Heart left ventricle (tissue), 13 donors: Measurements from ENCODE around the gene CASZ1.

Experiments used
- POLR2A ChIP-seq, 2 donors: fragments of 450-650 bp; IDR thresholded peaks; one replicate each; pipeline ENCODE4 v1.6.1; 2017; ENCODE audit warnings: antibody characterized with exemption in 2 of 2, mild to moderate bottlenecking in 2 of 2, moderate library complexity in 2 of 2
- TF ChIP-seq, protein P1 (sequence below), 12 donors: fragments of 200-600 bp; sonication (generic) in 4 of 12; IDR thresholded peaks; one replicate each; pipeline versions ENCODE4 v1.5.0 to v1.8.0; 2018 to 2022; ENCODE audit warnings: antibody characterized with exemption in 12 of 12, mild to moderate bottlenecking in 5 of 12
- donor health status: ischemic (EF 13 %, LVEDD 7.1; RV severe dilation, severe dysfunction).
- donor health status: DM: no; HTN: yes; CAD: no.
- donor health status: DM: no; HTN: no; CAD: no.
- donor health status: ischemic (EF 25% LVEDD 6.9; RV normal size, moderate dysfunction).
- donor health status: ischemic (EF 25% LVEDD 5.7; RV mildly dilated, moderate dysfunction).
- donor health status: ischemic (EF 35%, LVEDD 5.7; RV mildly dilated, moderate dysfunction).
- donor health status: nonischemic (EF 11% LVEDD 7.7; RV severe dilation, severe dysfunction).
- donor health status: DM: yes; HTN: yes; CAD: no.
- donor health status: PGD.
- donor health status: ischemic (EF 29% LVEDD 5.4; RV normal size, mild dysfunction).
- donor health status: nonischemic (EF 23%, LVEDD 6.1; RV moderate dilation, normal function).

DNA sequence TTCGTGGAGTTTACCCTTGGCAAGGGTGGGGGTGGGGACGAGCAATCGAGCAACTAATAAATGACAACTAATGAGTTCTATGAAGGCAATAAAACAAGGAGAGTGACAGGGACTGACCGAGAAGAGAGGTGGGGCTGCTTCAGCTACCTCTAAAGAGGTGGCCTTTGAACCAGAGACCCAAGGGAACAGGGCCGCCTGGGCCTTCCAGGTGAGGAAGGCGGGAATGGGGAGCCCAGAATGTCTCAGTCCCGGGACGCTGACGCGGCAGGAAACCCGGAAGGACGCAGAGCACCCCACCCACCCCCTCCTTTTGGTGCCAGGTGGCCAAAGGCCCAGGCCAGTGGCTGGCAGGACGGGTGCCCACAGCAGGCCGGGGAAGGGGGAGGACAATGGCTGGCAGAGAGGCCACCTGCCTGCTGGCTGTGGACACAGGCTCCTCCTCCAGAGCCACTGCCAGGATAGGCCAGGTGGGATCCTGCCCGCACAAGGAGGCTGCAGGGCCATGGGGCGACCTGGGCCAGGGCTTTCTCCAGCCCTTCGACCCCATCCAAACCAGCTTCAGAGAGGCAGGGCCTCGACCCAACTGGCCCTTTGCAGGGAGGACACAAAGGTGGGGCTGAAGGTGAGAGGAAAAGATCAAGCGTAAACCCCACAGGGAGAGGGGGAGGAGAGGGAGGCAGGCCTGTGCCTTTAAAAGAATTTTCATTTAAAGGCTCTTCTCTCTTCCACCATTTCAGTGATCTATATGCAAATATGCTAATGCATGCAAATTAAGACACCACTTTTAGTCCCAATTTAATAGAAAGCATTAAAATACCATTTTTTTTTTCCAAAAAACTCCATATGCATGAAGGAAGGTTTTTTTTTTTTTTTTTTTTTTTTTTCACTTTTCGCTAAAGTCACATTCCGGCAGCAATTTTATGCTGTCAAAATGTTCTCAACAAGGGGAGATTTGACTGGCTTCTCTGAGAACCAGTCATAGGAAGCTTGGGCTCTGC is 58.1 kb downstream of the CASZ1 start:
- TF ChIP-seq, protein P1, sequence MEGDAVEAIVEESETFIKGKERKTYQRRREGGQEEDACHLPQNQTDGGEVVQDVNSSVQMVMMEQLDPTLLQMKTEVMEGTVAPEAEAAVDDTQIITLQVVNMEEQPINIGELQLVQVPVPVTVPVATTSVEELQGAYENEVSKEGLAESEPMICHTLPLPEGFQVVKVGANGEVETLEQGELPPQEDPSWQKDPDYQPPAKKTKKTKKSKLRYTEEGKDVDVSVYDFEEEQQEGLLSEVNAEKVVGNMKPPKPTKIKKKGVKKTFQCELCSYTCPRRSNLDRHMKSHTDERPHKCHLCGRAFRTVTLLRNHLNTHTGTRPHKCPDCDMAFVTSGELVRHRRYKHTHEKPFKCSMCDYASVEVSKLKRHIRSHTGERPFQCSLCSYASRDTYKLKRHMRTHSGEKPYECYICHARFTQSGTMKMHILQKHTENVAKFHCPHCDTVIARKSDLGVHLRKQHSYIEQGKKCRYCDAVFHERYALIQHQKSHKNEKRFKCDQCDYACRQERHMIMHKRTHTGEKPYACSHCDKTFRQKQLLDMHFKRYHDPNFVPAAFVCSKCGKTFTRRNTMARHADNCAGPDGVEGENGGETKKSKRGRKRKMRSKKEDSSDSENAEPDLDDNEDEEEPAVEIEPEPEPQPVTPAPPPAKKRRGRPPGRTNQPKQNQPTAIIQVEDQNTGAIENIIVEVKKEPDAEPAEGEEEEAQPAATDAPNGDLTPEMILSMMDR (IDR thresholded peaks at IDR 0.05) = no peak
- TF ChIP-seq POLR2A (IDR thresholded peaks at IDR 0.05) = no peak
